Upper lobe of left lung (tissue), 6 donors: ENCODE data around the gene L3MBTL1. TPM values are rescaled to one million over a fixed set of nuclear protein-coding genes. Genes with fewer than 3 reads are reported as not detected.

Experiments
- ATAC-seq, 2 donors: fragments of 200-7000 bp; cut with Tn5 transposase; one replicate each; pipeline ENCODE4 v1.9.1; 2022; ENCODE audit warnings: mild to moderate bottlenecking in 2 of 2, moderate library complexity in 2 of 2; ENCODE audit not compliant: low FRiP score in 2 of 2
- DNase-seq, 2 donors: peaks; one replicate each; pipeline ENCODE4 v3.0.0-alpha.2; 2019 to 2020
- H3K27ac ChIP-seq, 4 donors: fragments of 200-600 bp; sonication (generic); one replicate each; pipeline ENCODE4 v1.5.1; 2016 to 2019
- H3K27me3 ChIP-seq, 4 donors: fragments of 200-600 bp; sonication (generic); one replicate each; pipeline ENCODE4 v1.5.1; 2017 to 2019
- H3K36me3 ChIP-seq, 4 donors: fragments of 200-600 bp; sonication (generic); one replicate each; pipeline ENCODE4 v1.5.1; 2016 to 2019
- H3K4me1 ChIP-seq, 4 donors: fragments of 200-600 bp; sonication (generic); one replicate each; pipeline ENCODE4 v1.5.1; 2018 to 2019
- H3K4me3 ChIP-seq, 4 donors: fragments of 200-600 bp; sonication (generic); one replicate each; pipeline ENCODE4 v1.5.1; 2017 to 2019; ENCODE audit warnings: mild to moderate bottlenecking in 2 of 4, moderate library complexity in 1 of 4
- H3K9me3 ChIP-seq, 4 donors: fragments of 200-600 bp; sonication (generic); one replicate each; pipeline ENCODE4 v1.5.1; 2018 to 2019
- CTCF ChIP-seq, 6 experiments: fragments of 450-650 bp in 4 of 6; fragments of 200-600 bp in 2 of 6; sonication (generic) in 2 of 6; IDR thresholded peaks; one replicate each; pipeline ENCODE4 v1.5.1; 2016 to 2019; ENCODE audit warnings: antibody characterized with exemption in 6 of 6
- EP300 ChIP-seq, 4 donors: sonication (generic); formaldehyde crosslinking; IDR thresholded peaks; one replicate each; pipeline ENCODE4 v1.5.1; 2017; ENCODE audit warnings: antibody characterized with exemption in 4 of 4, control low read depth in 2 of 4
- POLR2A ChIP-seq, 4 donors: fragments of 450-650 bp; IDR thresholded peaks; one replicate each; pipeline ENCODE4 v1.5.1; 2016 to 2017; ENCODE audit warnings: antibody characterized with exemption in 4 of 4, mild to moderate bottlenecking in 2 of 4
- POLR2AphosphoS5 ChIP-seq, 2 donors: sonication (generic); formaldehyde crosslinking; IDR thresholded peaks; one replicate each; pipeline ENCODE4 v1.5.1; 2017; ENCODE audit warnings: antibody characterized with exemption in 2 of 2
- WGBS, 2 donors: methylation state at CpG; one replicate each; pipeline ENCODE4 v1.1.5; 2017 to 2018; 5-methylcytosine and 5-hydroxymethylcytosine counted together
- small RNA-seq, 4 donors: library from RNA; depleted of rRNA; stranded (forward); fragments of <200 nt; gene quantifications; one replicate each; pipeline ENCODE3, GENCODE V24; 2016
- total RNA-seq, 6 donors: library from RNA; depleted of rRNA in 4 of 6; stranded (reverse); fragments of >200 nt in 4 of 6; gene quantifications; one replicate each; pipeline versions ENCODE4 v1.1.0 to v1.2.1, GENCODE V29; 2016 to 2021
- donor health status: DM: no; HTN: no; CAD: no; lungs with moderate emphysema.
- donor health status: DM: no; HTN: yes; CAD: no; lungs with severe emphysema.

L3MBTL1 gene
- total RNA-seq, 6 donors from 2014 or later: 4.9 to 50.3 (median 11.3) TPM

DNA sequence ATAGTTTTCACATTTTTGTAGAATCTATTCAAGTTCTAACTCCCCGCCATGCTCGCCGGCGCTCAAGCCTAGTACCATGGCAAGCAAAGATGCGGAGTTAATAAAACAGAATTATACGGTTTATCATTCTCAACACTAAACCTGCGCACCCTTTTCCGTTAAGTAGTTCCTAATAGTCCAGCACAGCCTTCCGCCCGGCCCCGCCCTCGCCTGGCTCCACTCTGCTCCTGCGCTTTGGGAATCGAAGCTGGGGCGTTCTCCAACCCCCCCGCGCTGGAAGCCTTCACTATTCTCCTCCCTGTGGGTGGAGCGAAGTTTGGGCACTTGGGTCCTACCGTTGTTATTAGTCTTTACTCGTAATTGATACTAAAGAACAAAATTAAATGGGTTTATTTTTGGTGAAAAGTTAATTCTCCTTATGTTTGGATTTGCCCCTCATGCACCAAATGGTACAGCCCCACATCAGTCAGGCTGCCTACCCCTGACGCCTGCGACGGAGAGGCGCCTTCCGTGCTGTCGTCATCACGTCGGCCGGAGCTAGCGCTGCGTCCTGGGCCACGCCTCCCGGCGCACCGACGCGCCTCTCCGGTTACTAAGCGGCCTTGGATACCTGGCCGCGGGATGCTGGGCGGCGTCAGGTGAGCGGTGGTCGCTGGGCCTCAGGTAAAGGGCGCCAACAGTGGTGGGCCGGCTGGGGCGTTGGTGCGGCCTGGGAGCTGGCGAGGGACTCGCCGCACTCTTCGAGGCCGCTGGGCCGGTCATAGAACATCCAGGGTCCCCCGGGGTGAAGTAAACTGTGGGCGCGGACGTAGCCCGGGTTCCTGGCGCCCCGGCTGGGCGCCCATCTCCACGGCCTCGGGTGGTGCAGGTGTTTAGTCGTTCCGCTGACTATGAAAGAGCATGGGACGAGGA, 83.2 kb downstream of the L3MBTL1 start, which contains the start of gene IFT52:
Gene IFT52 (plus strand): TSS at position 546 of the 912 bp plus-strand sequence. CDS start 3,762 bp downstream, outside the sequence.
- TF ChIP-seq POLR2A (IDR thresholded peaks at IDR 0.05): peak in 1 of 4 donors; percentile 73
- no peak for TF ChIP-seq EP300 (IDR thresholded peaks at IDR 0.05)
- TF ChIP-seq POLR2AphosphoS5 (IDR thresholded peaks at IDR 0.05): peak; percentile 58 to 76
- TF ChIP-seq CTCF (IDR thresholded peaks at IDR 0.05): peak in 1 of 6 experiments; percentile 12
- ATAC-seq: peak; percentile 99 to 100
- Histone ChIP-seq H3K4me1 (peaks cover 13 to 20% (median 18%) of the 10 kb centered on the region in 4 donors), H3K9me3 (no peaks in the 10 kb centered on the region), H3K27me3 (no peaks in the 10 kb centered on the region), H3K36me3 (peaks cover 0 to 13% (median 4%) of the 10 kb centered on the region in 4 donors), H3K27ac (peak within 1 kb of the TSS; percentile 75 to 91 (median 80)), H3K4me3 (peak within 1 kb of the TSS; percentile 52 to 92 (median 84))
- peak; percentile 95 to 98 for DNase-seq
- 0 to 1% methylated on average over 26 to 46 of the region's 68 CpGs for WGBS, 2 donors

Small RNA genes within 50 kb of the gene (small RNA-seq; reads per million reads assigned to genes)
- gene RNU6-1251P: 0 to 0.07 (median 0) reads per million in 4 donors

Other genes starting within 250 kb of the L3MBTL1 start
- gene SRSF6, start 49.8 kb upstream of the L3MBTL1 start, total RNA-seq: 100 to 1,000 TPM in 1 of 6 donors, 10 to 100 TPM in 5; 48.4 to 147 (median 93.2) TPM
- gene SGK2, start 51.3 kb downstream of the L3MBTL1 start, total RNA-seq: 1 to 10 TPM in 4 of 6 donors, under 1 TPM in 2; 0.91 to 1.9 (median 1.1) TPM
- gene IFT52, start 83.2 kb downstream of the L3MBTL1 start, total RNA-seq: 10 to 100 TPM; 16.8 to 25.2 (median 18.5) TPM
- gene MYBL2, start 159.4 kb downstream of the L3MBTL1 start, total RNA-seq: 1 to 10 TPM in 4 of 6 donors, under 1 TPM in 2; under 0.01 to 3.5 (median 1.4) TPM
- not detected for gene GTSF1L, start 219.3 kb downstream of the L3MBTL1 start, total RNA-seq